ENCODE results near the gene ZSWIM5.
"Not testable (repeated sequence)": the region's sequence is repeated elsewhere in the genome, so short reads cannot be mapped to it uniquely, and the experiment has no call there.

ZSWIM5 gene

GRCh38 chr1:45148209-45148825, 58.1 kb downstream of the ZSWIM5 start:
- DNase-seq (ENCODE audit: low read depth in 2 of 3, low spot score in 1 of 3) = no peak

GRCh38 chr1:45146833-45147232, 59.6 kb downstream of the ZSWIM5 start:
- no peak for DNase-seq (ENCODE audit: low read depth in 2 of 3, low spot score in 1 of 3)

- DNase-seq (ENCODE audit: low read depth in 2 of 3, low spot score in 1 of 3) = no peak
These were observed 65.0 kb downstream of the ZSWIM5 start for GRCh38 chr1:45141247-45142003.

DNA sequence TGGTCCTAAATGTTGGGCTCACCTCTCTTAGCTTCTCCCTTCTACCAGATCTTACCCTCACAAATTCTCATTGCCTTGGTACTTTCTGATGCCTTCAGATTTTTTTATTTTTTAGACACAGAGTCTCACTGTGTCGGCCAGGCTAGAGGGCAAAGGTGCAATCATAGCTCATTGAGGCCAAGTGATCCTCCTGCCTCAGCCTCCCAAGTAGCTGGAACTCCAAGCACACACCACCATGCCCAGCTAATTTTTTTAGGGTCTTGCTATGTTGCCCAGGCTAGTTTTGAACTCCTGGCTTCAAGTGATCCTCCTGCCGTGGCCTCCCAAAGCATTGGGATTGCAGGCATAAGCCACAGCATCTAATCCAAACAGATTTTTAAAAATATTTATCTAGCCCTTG, 69.4 kb downstream of the ZSWIM5 start:
- DNase-seq (ENCODE audit: low read depth in 2 of 3, low spot score in 1 of 3) = no peak

DNA sequence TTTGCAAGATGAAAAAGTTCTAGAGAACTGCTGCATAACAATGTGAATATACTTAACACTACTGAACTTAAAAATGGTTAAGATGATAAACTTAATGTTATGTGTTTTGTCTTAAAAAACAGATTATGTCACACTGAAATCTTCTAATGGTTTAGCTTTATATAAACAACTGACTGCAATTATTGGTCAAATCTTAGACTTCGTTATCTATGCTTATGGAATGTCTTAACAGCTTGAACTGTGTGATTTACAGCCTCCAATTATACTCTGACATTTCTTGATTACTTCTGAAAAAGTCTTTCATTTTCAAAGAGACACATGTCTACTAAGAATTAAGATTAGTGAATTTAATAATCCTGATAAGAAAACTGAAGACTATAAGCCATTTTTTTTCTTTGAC, 71.1 kb downstream of the ZSWIM5 start:
- DNase-seq (ENCODE audit: low read depth in 2 of 3, low spot score in 1 of 3) = no peak

- DNase-seq (ENCODE audit: low read depth in 2 of 3, low spot score in 1 of 3) = no peak
These were observed 71.9 kb downstream of the ZSWIM5 start for GRCh38 chr1:45134461-45134873.

DNA sequence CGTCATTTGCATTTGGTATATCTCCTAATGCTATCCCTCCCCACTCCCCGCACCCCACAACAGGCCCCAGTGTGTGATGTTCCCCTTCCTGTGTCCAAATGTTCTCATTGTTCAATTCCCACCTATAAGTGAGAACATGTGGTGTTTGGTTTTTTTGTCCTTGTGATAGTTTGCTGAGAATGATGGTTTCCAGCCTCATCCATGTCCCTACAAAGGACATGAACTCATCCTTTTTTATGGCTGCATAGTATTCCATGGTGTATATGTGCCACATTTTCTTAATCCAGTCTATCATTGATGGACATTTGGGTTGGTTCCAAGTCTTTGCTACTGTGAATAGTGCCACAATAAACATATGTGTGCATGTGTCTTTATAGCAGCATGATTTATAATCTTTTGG, 73.7 kb downstream of the ZSWIM5 start:
- not testable (repeated sequence) for DNase-seq (ENCODE audit: low read depth in 2 of 3, low spot score in 1 of 3)

DNA sequence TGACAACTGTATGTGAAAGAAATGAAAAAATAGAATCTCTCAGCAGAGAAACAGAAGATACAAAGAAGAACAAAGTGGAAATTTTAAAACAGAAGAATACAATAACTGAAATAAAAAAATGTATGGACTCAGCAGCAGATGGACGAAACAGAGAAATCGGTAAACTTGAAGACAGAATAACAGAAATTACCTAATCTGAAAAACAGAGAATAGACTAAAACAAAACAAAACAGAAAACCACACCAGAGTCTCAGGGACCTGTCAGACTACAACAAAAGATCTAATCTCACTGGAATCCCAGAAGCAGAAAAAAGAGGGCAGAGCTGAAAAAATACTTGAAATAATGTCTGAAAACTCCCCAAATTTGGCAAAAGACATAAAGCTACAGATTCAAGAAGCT, 83.0 kb downstream of the ZSWIM5 start:
- no peak for DNase-seq (ENCODE audit: low read depth in 2 of 3, low spot score in 1 of 3)

- DNase-seq (ENCODE audit: low read depth in 2 of 3, low spot score in 1 of 3) = no peak
These were observed 83.7 kb downstream of the ZSWIM5 start for GRCh38 chr1:45122724-45123123.

- no peak for DNase-seq (ENCODE audit: low read depth in 2 of 3, low spot score in 1 of 3)
These were observed 88.6 kb downstream of the ZSWIM5 start for GRCh38 chr1:45117766-45118165.

GRCh38 chr1:45116820-45117219, 89.6 kb downstream of the ZSWIM5 start:
- DNase-seq (ENCODE audit: low read depth in 2 of 3, low spot score in 1 of 3) = no peak

GRCh38 chr1:45116340-45116739, 90.1 kb downstream of the ZSWIM5 start:
- DNase-seq (ENCODE audit: low read depth in 2 of 3, low spot score in 1 of 3) = no peak

DNA sequence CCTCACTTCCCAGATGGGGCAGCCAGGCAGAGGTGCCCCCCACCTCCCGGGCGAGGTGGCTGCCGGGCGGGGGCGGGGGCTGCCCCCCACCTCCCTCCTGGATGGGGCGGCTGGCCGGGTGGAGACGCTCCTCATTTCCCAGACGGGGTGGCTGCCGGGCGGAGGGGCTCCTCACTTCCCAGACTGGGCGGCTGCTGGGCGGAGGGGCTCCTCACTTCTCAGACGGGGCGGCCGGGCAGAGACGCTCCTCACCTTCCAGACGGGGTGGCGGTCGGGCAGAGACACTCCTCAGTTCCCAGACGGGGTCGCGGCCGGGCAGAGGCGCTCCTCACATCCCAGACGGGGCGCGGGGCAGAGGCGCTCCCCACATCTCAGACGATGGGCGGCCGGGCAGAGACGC, 91.2 kb downstream of the ZSWIM5 start:
- not testable (repeated sequence) for DNase-seq (ENCODE audit: low read depth in 2 of 3, low spot score in 1 of 3)

GRCh38 chr1:45112661-45113060, 93.7 kb downstream of the ZSWIM5 start:
- no peak for DNase-seq (ENCODE audit: low read depth in 2 of 3, low spot score in 1 of 3)

DNA sequence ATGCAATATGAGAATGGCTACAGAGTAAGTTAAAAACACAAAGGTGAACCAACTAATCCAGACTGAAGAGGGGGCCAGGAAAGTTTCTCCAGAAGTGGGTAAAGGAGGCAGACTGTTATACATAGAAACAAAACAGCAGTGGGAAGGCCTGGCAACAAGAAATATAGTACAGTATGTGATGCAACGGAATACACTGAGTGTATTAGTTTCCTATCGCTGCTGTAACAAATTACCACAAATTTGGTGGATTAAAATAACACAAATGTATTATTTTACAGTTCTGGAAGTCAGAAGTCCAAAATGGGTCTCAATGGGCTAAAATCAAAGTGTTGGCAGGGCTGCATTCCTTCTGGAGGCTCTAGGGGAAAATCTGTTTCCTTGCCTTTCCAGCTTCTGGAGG, 95.2 kb downstream of the ZSWIM5 start:
- DNase-seq (ENCODE audit: low read depth in 2 of 3, low spot score in 1 of 3) = no peak

GRCh38 chr1:45107782-45108181, 98.6 kb downstream of the ZSWIM5 start:
- no peak for DNase-seq (ENCODE audit: low read depth in 2 of 3, low spot score in 1 of 3)

DNA sequence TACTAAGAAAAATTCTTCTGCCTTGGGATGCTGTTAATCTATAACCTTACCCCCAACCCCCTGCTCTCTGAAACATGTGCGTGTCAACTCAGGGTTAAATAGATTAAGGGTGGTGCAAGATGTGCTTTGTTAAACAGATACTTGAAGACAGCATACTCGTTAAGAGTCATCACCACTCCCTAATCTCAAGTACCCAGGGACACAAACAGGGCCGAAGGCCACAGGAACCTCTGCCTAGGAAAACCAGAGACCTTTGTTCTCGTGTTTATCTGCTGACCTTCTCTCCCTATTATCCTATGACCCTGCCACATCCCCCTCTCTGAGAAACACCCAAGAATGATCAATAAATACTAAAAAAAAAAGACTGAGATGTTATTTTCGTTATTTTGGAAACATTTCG, 99.5 kb downstream of the ZSWIM5 start:
- not testable (repeated sequence) for DNase-seq (ENCODE audit: low read depth in 2 of 3, low spot score in 1 of 3)

DNA sequence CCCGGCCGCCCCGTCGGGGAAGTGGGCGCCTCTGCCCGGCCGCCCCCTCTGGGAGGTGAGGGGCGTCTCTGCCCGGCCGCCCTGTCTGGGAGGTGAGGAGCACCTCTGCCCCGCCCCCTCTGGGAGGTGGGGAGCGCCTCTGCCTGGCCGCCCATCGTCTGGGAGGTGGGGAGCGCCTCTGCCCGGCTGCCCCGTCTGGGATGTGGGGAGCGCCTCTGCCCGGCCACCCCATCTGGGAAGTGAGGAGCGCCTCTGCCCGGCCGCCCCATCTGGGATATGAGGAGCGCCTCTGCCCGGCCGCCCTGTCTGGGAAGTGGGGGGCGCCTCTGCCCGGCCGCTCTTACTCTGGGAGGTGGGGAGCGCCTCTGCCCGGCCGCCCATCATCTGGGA, 100.3 kb downstream of the ZSWIM5 start:
- not testable (repeated sequence) for DNase-seq (ENCODE audit: low read depth in 2 of 3, low spot score in 1 of 3)

GRCh38 chr1:45105486-45106155, 100.8 kb downstream of the ZSWIM5 start:
- not testable (repeated sequence) for DNase-seq (ENCODE audit: low read depth in 2 of 3, low spot score in 1 of 3)

DNA sequence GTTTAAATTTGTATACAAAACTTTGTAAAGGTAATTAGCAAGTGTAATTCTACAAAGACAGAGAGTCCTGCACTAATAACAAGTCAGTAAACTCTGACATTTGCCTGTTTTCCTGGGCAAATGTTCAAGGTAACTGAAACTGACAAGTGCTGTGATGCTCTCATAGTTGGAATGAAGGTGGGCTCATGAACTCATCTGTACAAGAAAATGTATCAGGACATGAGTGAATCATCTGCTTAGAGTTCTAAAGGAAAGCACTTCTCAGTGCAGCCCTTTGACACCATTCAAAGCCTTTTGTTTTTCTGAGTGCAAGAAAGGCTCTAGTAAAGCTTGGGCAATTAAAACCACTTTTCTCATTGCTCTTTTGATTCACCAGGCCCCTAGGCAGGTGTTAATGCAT, 102.9 kb downstream of the ZSWIM5 start:
- no peak for DNase-seq (ENCODE audit: low read depth in 2 of 3, low spot score in 1 of 3)

- no peak for DNase-seq (ENCODE audit: low read depth in 2 of 3, low spot score in 1 of 3)
These were observed 104.5 kb downstream of the ZSWIM5 start for GRCh38 chr1:45101947-45102346.

DNA sequence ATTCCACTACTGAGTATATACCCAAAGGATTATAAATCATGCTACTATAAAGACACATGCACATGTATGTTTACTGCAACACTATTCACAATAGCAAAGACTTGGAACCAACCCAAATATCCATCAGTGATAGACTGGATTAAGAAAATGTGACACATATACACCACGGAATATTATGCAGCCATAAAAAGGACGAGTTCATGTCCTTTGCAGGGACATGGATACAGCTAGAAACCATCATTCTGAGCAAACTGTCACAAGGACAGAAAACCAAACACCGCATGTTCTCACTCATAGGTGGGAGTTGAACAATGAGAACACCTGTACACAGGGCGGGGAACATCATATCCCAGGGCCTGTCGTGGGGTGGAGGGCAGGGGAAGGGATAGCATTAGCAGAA, 104.9 kb downstream of the ZSWIM5 start:
- not testable (repeated sequence) for DNase-seq (ENCODE audit: low read depth in 2 of 3, low spot score in 1 of 3)
